Measurements from ENCODE around the gene AQP1. TPM values are rescaled to one million over a fixed set of nuclear protein-coding genes. Genes with fewer than 3 reads are reported as not detected.

The AQP1 gene
- total RNA-seq, 4 donors from 2014 or later, result 439 to 589 (median 503) TPM

- Histone ChIP-seq H3K27me3 (no peaks in the 10 kb centered on the region), H3K36me3 (no peaks in the 10 kb centered on the region), H3K27ac (peak overlapping the region in 3 of 4 donors; percentile 46 to 68 (median 65)), H3K4me1 (peaks cover 0 to 94% (median 35%) of the 10 kb centered on the region in 3 donors), H3K9me3 (no peaks in the 10 kb centered on the region), H3K4me3 (no peak overlapping the region)
- WGBS, 2 donors (ENCODE audit: low coverage in 1 of 2), result 87 to 90% methylated on average over 2 of the region's 2 CpGs
- TF ChIP-seq POLR2A (IDR thresholded peaks at IDR 0.05) (no peak), EP300 (IDR thresholded peaks at IDR 0.05) (no peak), POLR2AphosphoS5 (IDR thresholded peaks at IDR 0.05) (no peak)
- TF ChIP-seq, protein P1, sequence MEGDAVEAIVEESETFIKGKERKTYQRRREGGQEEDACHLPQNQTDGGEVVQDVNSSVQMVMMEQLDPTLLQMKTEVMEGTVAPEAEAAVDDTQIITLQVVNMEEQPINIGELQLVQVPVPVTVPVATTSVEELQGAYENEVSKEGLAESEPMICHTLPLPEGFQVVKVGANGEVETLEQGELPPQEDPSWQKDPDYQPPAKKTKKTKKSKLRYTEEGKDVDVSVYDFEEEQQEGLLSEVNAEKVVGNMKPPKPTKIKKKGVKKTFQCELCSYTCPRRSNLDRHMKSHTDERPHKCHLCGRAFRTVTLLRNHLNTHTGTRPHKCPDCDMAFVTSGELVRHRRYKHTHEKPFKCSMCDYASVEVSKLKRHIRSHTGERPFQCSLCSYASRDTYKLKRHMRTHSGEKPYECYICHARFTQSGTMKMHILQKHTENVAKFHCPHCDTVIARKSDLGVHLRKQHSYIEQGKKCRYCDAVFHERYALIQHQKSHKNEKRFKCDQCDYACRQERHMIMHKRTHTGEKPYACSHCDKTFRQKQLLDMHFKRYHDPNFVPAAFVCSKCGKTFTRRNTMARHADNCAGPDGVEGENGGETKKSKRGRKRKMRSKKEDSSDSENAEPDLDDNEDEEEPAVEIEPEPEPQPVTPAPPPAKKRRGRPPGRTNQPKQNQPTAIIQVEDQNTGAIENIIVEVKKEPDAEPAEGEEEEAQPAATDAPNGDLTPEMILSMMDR (IDR thresholded peaks at IDR 0.05), result no peak
- no peak for ATAC-seq
Observed at GRCh38 chr7:30897770-30898169, 13.9 kb upstream of the AQP1 start.

DNA sequence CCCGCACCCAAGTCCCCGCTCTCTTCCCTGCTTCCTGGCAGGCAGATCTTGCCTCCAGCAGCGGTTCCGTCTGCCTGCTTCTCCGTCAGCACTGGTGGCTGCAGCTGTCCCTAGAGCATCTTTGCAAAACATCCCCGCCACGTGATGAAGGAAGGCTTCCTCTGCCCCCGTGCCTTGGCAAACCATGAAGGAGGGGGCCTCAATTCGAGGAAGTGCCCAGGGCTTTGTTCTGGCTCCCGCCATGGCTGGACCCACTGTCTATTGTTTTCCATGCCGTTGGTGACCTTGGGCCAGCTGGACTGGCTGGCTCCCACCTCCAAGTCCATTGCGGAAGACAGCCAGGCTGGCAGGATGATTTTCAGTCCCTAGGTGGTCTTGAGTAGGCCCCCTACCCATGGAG is 13.2 kb upstream of the AQP1 start:
- WGBS, 2 donors (ENCODE audit: low coverage in 1 of 2), result 75 to 85% methylated on average over 3 to 7 of the region's 12 CpGs
- TF ChIP-seq, protein P1 (IDR thresholded peaks at IDR 0.05), result no peak
- TF ChIP-seq POLR2AphosphoS5 (IDR thresholded peaks at IDR 0.05) (no peak), POLR2A (IDR thresholded peaks at IDR 0.05) (no peak), EP300 (IDR thresholded peaks at IDR 0.05) (no peak)
- Histone ChIP-seq H3K27me3 (no peaks in the 10 kb centered on the region), H3K9me3 (no peaks in the 10 kb centered on the region), H3K27ac (peak overlapping the region in 3 of 4 donors; percentile 6 to 68 (median 46)), H3K4me3 (no peak overlapping the region), H3K4me1 (peaks cover 0 to 94% (median 29%) of the 10 kb centered on the region in 3 donors), H3K36me3 (no peaks in the 10 kb centered on the region)
- ATAC-seq, result no peak

GRCh38 chr7:30899066-30899465 is 12.6 kb upstream of the AQP1 start:
- no peak for ATAC-seq
- Histone ChIP-seq H3K36me3 (no peaks in the 10 kb centered on the region), H3K27ac (peak overlapping the region in 3 of 4 donors; percentile 63 to 73 (median 68)), H3K4me3 (no peak overlapping the region), H3K4me1 (peaks cover 0 to 92% (median 23%) of the 10 kb centered on the region in 3 donors), H3K27me3 (no peaks in the 10 kb centered on the region), H3K9me3 (no peaks in the 10 kb centered on the region)
- 95 to 100% methylated on average over 6 to 7 of the region's 7 CpGs for WGBS, 2 donors (ENCODE audit: low coverage in 1 of 2)
- TF ChIP-seq, protein P1 (IDR thresholded peaks at IDR 0.05), result no peak
- TF ChIP-seq EP300 (IDR thresholded peaks at IDR 0.05) (no peak), POLR2A (IDR thresholded peaks at IDR 0.05) (no peak), POLR2AphosphoS5 (IDR thresholded peaks at IDR 0.05) (no peak)

- no CpG with 5 or more reads among the region's 6 CpGs for WGBS, 2 donors (ENCODE audit: low coverage in 1 of 2)
- no peaks in the 10 kb centered on the region for H3K36me3 ChIP-seq
- peak; percentile 26 for ATAC-seq
- H3K27ac ChIP-seq, result peak overlapping the region in 3 of 4 donors; percentile 63 to 73 (median 68)
- H3K27me3 ChIP-seq, result no peaks in the 10 kb centered on the region
- H3K4me3 ChIP-seq, result no peak overlapping the region
- peaks cover 0 to 92% (median 18%) of the 10 kb centered on the region in 3 donors for H3K4me1 ChIP-seq
- no peaks in the 10 kb centered on the region for H3K9me3 ChIP-seq
- TF ChIP-seq, protein P1 (IDR thresholded peaks at IDR 0.05), result no peak
- TF ChIP-seq POLR2AphosphoS5 (IDR thresholded peaks at IDR 0.05) (no peak), POLR2A (IDR thresholded peaks at IDR 0.05) (no peak), EP300 (IDR thresholded peaks at IDR 0.05) (no peak)
Observed at GRCh38 chr7:30899630-30900029, 12.0 kb upstream of the AQP1 start.

DNA sequence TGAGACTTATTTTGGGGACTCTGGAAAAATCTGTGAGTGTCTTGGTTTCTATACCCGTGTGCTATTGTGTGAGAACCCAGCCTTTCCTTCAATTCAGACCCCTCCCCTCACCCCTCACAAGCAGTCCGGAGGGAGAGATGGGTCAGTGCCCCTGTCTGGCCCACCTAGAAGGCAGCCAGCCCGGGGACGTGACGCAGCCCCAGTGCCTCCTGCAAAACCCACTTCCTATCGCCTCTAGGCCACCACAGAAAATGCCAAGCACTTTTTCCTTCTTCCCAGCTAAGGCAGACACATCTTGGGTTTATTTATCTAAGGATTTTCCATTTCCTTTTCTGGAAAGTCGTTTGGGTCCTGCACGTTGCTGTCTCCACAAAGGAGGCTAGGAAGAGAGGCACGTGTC is 11.6 kb upstream of the AQP1 start:
- TF ChIP-seq, protein P1 (IDR thresholded peaks at IDR 0.05), result no peak
- no peak for TF ChIP-seq POLR2AphosphoS5 (IDR thresholded peaks at IDR 0.05)
- H3K4me1 ChIP-seq, result peaks cover 0 to 92% (median 20%) of the 10 kb centered on the region in 3 donors
- no peaks in the 10 kb centered on the region for H3K36me3 ChIP-seq
- whole genome bisulfite sequencing, 2 donors (ENCODE audit: low coverage in 1 of 2), result 33% methylated on average over 6 of the region's 9 CpGs; no CpG with 5 or more reads in 1 of the 2 donors
- peak overlapping the region in 3 of 4 donors; percentile 63 to 73 (median 68) for H3K27ac ChIP-seq
- ATAC-seq, result no peak
- no peaks in the 10 kb centered on the region for H3K9me3 ChIP-seq
- no peak overlapping the region for H3K4me3 ChIP-seq
- no peaks in the 10 kb centered on the region for H3K27me3 ChIP-seq

All from gastroesophageal sphincter (tissue), 4 donors.